GM12875 (cell line): ENCODE data around the gene MUC13.

Experiments used
- H3K4me3 ChIP-seq: one replicate; pipeline ENCODE4 v1.5.1; 2011; ENCODE audit warnings: low read depth, low read length, control low read depth
- TF ChIP-seq, protein P1 (sequence below): IDR thresholded peaks from 2 replicates; pipeline ENCODE4 v1.5.1; 2011; ENCODE audit warnings: low read depth, mild to moderate bottlenecking, control low read depth, inconsistent platforms, low read length, moderate library complexity, borderline replicate concordance; ENCODE audit not compliant: insufficient read depth

Gene MUC13

DNA sequence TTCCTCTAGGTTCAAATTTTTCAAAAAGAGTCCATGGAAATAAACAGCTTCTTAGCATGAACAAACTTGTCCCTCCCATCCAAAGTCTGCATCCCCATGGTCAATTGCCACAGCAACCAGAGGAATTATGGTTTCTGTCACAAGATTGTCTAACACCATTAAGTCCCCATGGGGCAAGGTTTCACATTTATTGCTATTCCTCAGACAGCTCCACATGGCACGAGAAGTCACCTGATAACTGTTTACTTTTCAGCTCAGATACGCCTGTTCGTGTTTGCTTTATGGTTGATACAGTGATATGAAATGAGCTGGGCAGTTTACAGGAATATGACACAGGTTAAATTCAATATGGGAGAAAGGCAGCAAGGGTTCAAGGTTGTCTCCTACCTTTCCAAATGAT, 37.9 kb upstream of the MUC13 start:
- no peak overlapping the region for H3K4me3 ChIP-seq
- TF ChIP-seq, protein P1, sequence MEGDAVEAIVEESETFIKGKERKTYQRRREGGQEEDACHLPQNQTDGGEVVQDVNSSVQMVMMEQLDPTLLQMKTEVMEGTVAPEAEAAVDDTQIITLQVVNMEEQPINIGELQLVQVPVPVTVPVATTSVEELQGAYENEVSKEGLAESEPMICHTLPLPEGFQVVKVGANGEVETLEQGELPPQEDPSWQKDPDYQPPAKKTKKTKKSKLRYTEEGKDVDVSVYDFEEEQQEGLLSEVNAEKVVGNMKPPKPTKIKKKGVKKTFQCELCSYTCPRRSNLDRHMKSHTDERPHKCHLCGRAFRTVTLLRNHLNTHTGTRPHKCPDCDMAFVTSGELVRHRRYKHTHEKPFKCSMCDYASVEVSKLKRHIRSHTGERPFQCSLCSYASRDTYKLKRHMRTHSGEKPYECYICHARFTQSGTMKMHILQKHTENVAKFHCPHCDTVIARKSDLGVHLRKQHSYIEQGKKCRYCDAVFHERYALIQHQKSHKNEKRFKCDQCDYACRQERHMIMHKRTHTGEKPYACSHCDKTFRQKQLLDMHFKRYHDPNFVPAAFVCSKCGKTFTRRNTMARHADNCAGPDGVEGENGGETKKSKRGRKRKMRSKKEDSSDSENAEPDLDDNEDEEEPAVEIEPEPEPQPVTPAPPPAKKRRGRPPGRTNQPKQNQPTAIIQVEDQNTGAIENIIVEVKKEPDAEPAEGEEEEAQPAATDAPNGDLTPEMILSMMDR: no peak

GRCh38 chr3:124969963-124970722, 35.6 kb upstream of the MUC13 start:
- no peak overlapping the region for H3K4me3 ChIP-seq
- TF ChIP-seq, protein P1: no peak

DNA sequence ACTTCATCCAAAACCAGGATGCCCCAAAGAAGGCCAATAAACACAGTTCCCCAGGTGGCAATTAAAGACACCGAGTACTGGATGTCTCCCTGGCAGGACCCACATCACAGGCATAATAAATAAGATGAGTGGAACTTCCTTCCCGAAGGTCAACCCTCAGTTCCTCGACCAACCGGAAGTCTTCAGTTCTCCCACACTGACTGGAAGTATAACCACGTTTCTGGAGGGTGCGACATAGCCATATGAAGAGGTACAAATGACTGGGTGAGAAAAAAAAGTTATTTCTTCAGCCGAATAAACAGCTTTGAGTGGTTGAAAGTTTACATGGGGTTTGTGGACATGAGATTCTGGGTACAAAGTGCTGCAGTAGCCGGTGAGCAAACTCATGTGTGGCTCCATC, 34.6 kb upstream of the MUC13 start:
- TF ChIP-seq, protein P1: no peak
- no peak overlapping the region for H3K4me3 ChIP-seq

DNA sequence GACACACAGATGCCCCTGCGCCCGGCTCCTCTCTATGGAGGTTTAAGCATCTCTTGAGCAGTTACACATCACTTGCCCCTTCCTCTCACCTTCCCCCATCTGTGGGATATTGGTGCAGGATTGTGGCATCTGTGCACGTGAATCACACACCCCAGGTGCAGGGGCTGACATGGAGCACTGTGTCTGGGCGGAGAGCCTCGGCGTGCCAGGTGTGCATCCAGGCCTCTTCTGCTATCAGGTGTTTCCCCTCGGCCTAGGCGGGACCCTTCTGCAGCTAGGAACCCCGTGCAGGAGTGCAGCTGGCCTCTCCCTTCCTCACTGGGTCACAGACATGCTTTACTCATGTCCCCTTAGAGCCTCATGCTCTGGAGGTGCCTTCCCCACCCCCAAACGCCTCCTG, 33.4 kb upstream of the MUC13 start:
- TF ChIP-seq, protein P1: no peak
- no peak overlapping the region for H3K4me3 ChIP-seq

- H3K4me3 ChIP-seq: no peak overlapping the region
- TF ChIP-seq, protein P1: no peak
Measured at GRCh38 chr3:124966521-124967445, 32.2 kb upstream of the MUC13 start.

GRCh38 chr3:124965413-124965812, 30.9 kb upstream of the MUC13 start:
- TF ChIP-seq, protein P1: no peak
- no peak overlapping the region for H3K4me3 ChIP-seq
